PC-3 (cell line): ENCODE measurements around the gene OBSL1.

Experiments used
- EZH2 ChIP-seq: fragments of 300-600 bp; sonication (generic); IDR thresholded peaks from one replicate; pipeline ENCODE4 v1.6.1; 2017; ENCODE audit warnings: antibody characterized with exemption, mild to moderate bottlenecking, low read length; ENCODE audit not compliant: unreplicated experiment
- EZH2phosphoT487 ChIP-seq: fragments of 300-600 bp; sonication (generic); IDR thresholded peaks from 2 replicates; pipeline ENCODE4 v1.6.1; 2018; ENCODE audit warnings: mild to moderate bottlenecking, antibody characterized with exemption, low read length, borderline replicate concordance
- TF ChIP-seq, protein P1 (sequence below): fragments of 300-600 bp; sonication (generic); conservative IDR thresholded peaks from 2 replicates; pipeline ENCODE4 v1.5.1; 2017; ENCODE audit warnings: antibody characterized with exemption, low read depth, mild to moderate bottlenecking, low read length

DNA sequence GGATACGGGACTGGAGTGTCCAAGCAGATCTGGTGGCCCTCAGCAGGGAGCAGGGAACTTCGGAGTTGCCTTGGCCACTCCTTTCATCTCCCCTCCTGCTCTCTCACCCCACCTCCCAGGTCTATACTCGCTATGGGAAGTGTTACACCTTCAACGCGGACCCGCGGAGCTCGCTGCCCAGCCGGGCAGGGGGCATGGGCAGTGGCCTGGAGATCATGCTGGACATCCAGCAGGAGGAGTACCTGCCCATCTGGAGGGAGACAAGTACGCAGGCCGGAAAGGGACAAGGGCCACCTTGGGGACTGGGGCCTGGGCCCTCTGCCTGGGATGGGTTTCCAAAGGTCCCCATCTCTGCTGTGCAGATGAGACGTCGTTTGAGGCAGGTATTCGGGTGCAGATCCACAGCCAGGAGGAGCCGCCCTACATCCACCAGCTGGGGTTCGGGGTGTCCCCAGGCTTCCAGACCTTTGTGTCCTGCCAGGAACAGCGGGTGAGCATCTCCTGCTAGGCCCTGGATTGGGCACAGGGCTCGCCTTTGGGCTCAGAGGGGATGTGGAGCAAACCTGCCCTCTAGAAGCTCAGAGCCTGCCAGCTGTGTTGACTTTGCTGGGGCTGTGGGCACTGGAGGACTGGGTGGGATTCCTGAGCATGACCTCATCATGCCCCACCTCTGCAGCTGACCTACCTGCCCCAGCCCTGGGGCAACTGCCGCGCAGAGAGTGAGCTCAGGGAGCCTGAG, 39.5 kb downstream of the OBSL1 start:
- TF ChIP-seq, protein P1, sequence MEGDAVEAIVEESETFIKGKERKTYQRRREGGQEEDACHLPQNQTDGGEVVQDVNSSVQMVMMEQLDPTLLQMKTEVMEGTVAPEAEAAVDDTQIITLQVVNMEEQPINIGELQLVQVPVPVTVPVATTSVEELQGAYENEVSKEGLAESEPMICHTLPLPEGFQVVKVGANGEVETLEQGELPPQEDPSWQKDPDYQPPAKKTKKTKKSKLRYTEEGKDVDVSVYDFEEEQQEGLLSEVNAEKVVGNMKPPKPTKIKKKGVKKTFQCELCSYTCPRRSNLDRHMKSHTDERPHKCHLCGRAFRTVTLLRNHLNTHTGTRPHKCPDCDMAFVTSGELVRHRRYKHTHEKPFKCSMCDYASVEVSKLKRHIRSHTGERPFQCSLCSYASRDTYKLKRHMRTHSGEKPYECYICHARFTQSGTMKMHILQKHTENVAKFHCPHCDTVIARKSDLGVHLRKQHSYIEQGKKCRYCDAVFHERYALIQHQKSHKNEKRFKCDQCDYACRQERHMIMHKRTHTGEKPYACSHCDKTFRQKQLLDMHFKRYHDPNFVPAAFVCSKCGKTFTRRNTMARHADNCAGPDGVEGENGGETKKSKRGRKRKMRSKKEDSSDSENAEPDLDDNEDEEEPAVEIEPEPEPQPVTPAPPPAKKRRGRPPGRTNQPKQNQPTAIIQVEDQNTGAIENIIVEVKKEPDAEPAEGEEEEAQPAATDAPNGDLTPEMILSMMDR, result no peak
- no peak for TF ChIP-seq EZH2
- no peak for TF ChIP-seq EZH2phosphoT487
